ENCODE results near the gene USP3.

GRCh38 chr15:63597821-63598220 lies 93.4 kb downstream of the USP3 start:
- TF ChIP-seq, protein P1, sequence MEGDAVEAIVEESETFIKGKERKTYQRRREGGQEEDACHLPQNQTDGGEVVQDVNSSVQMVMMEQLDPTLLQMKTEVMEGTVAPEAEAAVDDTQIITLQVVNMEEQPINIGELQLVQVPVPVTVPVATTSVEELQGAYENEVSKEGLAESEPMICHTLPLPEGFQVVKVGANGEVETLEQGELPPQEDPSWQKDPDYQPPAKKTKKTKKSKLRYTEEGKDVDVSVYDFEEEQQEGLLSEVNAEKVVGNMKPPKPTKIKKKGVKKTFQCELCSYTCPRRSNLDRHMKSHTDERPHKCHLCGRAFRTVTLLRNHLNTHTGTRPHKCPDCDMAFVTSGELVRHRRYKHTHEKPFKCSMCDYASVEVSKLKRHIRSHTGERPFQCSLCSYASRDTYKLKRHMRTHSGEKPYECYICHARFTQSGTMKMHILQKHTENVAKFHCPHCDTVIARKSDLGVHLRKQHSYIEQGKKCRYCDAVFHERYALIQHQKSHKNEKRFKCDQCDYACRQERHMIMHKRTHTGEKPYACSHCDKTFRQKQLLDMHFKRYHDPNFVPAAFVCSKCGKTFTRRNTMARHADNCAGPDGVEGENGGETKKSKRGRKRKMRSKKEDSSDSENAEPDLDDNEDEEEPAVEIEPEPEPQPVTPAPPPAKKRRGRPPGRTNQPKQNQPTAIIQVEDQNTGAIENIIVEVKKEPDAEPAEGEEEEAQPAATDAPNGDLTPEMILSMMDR (IDR thresholded peaks at IDR 0.05; ENCODE audit: low read length), result no peak
- no peak for TF ChIP-seq EZH2 (optimal IDR thresholded peaks at IDR 0.05; ENCODE audit: low read depth, low read length)

Data from MM.1S (cell line).